ENCODE measurements around the gene GPR158. TPM values are rescaled to one million over a fixed set of nuclear protein-coding genes. Genes with fewer than 3 reads are reported as not detected.

The GPR158 gene
- total RNA-seq, 1 experiment from 2014 or later = 0.24 TPM

DNA sequence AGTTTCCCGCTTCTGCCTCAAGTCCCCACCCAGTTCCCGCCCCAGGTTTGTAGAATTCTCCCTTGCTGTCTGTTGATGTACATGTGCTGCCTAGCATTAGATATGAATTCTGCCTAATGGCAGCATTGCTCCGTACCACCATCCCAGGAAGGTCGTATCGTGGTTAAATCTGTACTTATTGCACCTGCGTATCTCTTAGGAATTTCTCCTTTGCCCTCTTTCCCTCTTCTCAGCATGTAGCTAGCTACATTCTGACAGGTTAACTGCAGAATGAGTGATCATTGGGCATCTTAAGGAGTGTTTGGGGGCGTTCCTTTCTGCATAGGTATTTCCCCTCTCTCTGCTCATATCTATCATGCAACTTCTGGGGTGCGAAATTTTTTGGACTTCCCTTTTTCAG, 293.1 kb downstream of the GPR158 start:
- Histone ChIP-seq H3K23ac (ENCODE audit: insufficient read length, low read depth, low read length) (no peak overlapping the region), H2BK5ac (ENCODE audit: insufficient read length, low read length) (no peak overlapping the region), H2BK20ac (ENCODE audit: low read depth, low read length, poor library complexity, severe bottlenecking) (no peak overlapping the region), H3K9ac (ENCODE audit: extremely low read depth, insufficient read length, low read length) (no peak overlapping the region), H3K4me2 (ENCODE audit: insufficient read depth, insufficient read length, low read length) (no peak overlapping the region), H4K91ac (ENCODE audit: insufficient read length, low read depth, low read length) (no peak overlapping the region), H3K9me3 (ENCODE audit: control insufficient read depth, low read depth, low read length) (no peaks in the 10 kb centered on the region), H3K4ac (ENCODE audit: low read depth, low read length) (no peak overlapping the region), H3K23me2 (ENCODE audit: insufficient read length, low read depth, low read length, poor library complexity, severe bottlenecking) (no peaks in the 10 kb centered on the region), H3K27ac (ENCODE audit: insufficient read length, low read depth, low read length) (no peak overlapping the region), H3K14ac (ENCODE audit: insufficient read depth, low read length) (no peak overlapping the region), H3K27me3 (ENCODE audit: insufficient read depth, low read length) (no peaks in the 10 kb centered on the region), H2AFZ (ENCODE audit: low read length) (no peak overlapping the region), H3K79me2 (ENCODE audit: insufficient read depth, low read length) (no peaks in the 10 kb centered on the region), H3K79me1 (ENCODE audit: insufficient read depth, low read depth, low read length, poor library complexity, severe bottlenecking) (no peaks in the 10 kb centered on the region), H2BK120ac (ENCODE audit: low read depth, low read length, poor library complexity, severe bottlenecking) (no peak overlapping the region), H2BK15ac (ENCODE audit: low read depth, low read length) (no peak overlapping the region), H3K56ac (ENCODE audit: insufficient read length, low read depth, low read length) (no peak overlapping the region), H4K20me1 (ENCODE audit: control insufficient read depth, insufficient read depth, insufficient read length) (no peaks in the 10 kb centered on the region), H3K4me1 (ENCODE audit: insufficient read depth, low read length) (peaks cover 6% of the 10 kb centered on the region; the same call in 1 of the 2 replicates), H4K8ac (replicated peaks; ENCODE audit: insufficient read length, low read depth, low read length) (no peak overlapping the region), H4K5ac (ENCODE audit: insufficient read length, low read depth, low read length) (no peak overlapping the region), H3T11ph (ENCODE audit: low read length) (no peak overlapping the region), H3K18ac (ENCODE audit: insufficient read length, low read depth, low read length) (no peak overlapping the region), H2AK5ac (ENCODE audit: insufficient read length, low read length) (no peak overlapping the region), H2BK12ac (ENCODE audit: insufficient read length, low read depth, low read length) (no peak overlapping the region)
- Mint-ChIP-seq H3K4me3 (no peak overlapping the region), H3K27me3 (ENCODE audit: low read depth) (peaks cover 1% of the 10 kb centered on the region; the same call in 1 of the 2 replicates), H3K27ac (peak overlapping the region in 2 of 3 experiments; percentile 1 to 81; a peak in 3 of 7 replicates), H3K36me3 (ENCODE audit: insufficient read depth in 1 of 3, low read depth in 3 of 3) (peaks cover 0 to 3% (median 2%) of the 10 kb centered on the region in 3 experiments; a peak in 3 of 7 replicates), H3K4me1 (peaks cover 33 to 42% of the 10 kb centered on the region in 2 experiments), H3K9me3 (peaks cover 3 to 6% of the 10 kb centered on the region in 2 experiments; a peak in 4 of 5 replicates)
- no CpG with 5 or more reads among the region's 8 CpGs for WGBS (ENCODE audit: extremely low coverage, insufficient read length, low lambda C conversion rate)
- DNase-seq = no peak
- TF ChIP-seq CTCF (conservative IDR thresholded peaks at IDR 0.05) = no peak
